Stomach (tissue), 9 donors: ENCODE measurements around the gene RIF1. TPM values are rescaled to one million over a fixed set of nuclear protein-coding genes. Genes with fewer than 3 reads are reported as not detected.
"Not testable (repeated sequence)": the region's sequence is repeated elsewhere in the genome, so short reads cannot be mapped to it uniquely, and the experiment has no call there.

Experiments used
- DNase-seq, 2 donors: peaks; one replicate each; pipeline versions ENCODE4 v3.0.0 to v3.0.0-alpha.2; 2013 to 2019
- H3K27ac ChIP-seq, 5 donors: fragments of 200-600 bp in 4 of 5; sonication (generic) in 4 of 5; one replicate each; pipeline ENCODE4 v1.5.1; 2013 to 2019; ENCODE audit warnings: mild to moderate bottlenecking in 1 of 5, moderate library complexity in 1 of 5
- H3K27me3 ChIP-seq, 3 donors: fragments of 200-600 bp; sonication (generic); one replicate each; pipeline ENCODE4 v1.5.1; 2017 to 2019; ENCODE audit warnings: mixed run types in 1 of 3
- H3K36me3 ChIP-seq, 4 donors: fragments of 200-600 bp; sonication (generic); 1 replicate in 3 of 4; 2 replicates in 1 of 4; pipeline ENCODE4 v1.5.1; 2016 to 2019
- H3K4me1 ChIP-seq, 4 donors: fragments of 200-600 bp; sonication (generic); one replicate each; pipeline ENCODE4 v1.5.1; 2016 to 2019
- H3K4me3 ChIP-seq, 4 donors: fragments of 200-600 bp; sonication (generic) in 3 of 4; one replicate each; pipeline ENCODE4 v1.5.1; 2016 to 2019; ENCODE audit warnings: mild to moderate bottlenecking in 1 of 4
- H3K9me3 ChIP-seq, 4 donors: fragments of 200-600 bp; sonication (generic); one replicate each; pipeline ENCODE4 v1.5.1; 2016 to 2019
- CTCF ChIP-seq, 7 experiments: fragments of 450-650 bp in 4 of 7; fragments of 200-600 bp in 3 of 7; sonication (generic) in 3 of 7; IDR thresholded peaks; one replicate each; pipeline ENCODE4 v1.5.1; 2016 to 2019; ENCODE audit warnings: antibody characterized with exemption in 7 of 7, control low read depth in 2 of 7, mild to moderate bottlenecking in 1 of 7
- EP300 ChIP-seq: sonication (generic); formaldehyde crosslinking; IDR thresholded peaks from one replicate; pipeline ENCODE4 v1.6.1; 2017; ENCODE audit warnings: antibody characterized with exemption
- POLR2A ChIP-seq, 4 donors: fragments of 450-650 bp; IDR thresholded peaks; one replicate each; pipeline ENCODE4 v1.6.1; 2016; ENCODE audit warnings: antibody characterized with exemption in 4 of 4, control low read depth in 2 of 4, mild to moderate bottlenecking in 1 of 4, moderate library complexity in 1 of 4
- POLR2AphosphoS5 ChIP-seq, 3 donors: sonication (generic); formaldehyde crosslinking; IDR thresholded peaks; one replicate each; pipeline ENCODE4 v1.6.1; 2016; ENCODE audit warnings: antibody characterized with exemption in 3 of 3
- WGBS, 5 donors: extraction: QIAGEN DNeasy Blood & Tissue Kit in 3 of 5; methylation state at CpG; one replicate each; pipeline versions ENCODE4 v1.1.5 to v1.1.7; 2013 to 2018; 5-methylcytosine and 5-hydroxymethylcytosine counted together
- intact Hi-C: fragments of 100-400 bp; cut with DNase I; formaldehyde crosslinking; loops from one replicate; pipeline ENCODE4 v1.15.1; 2023; ENCODE audit warnings: low total_unique reads
- polyA plus RNA-seq, 3 donors: library from polyadenylated mRNA; stranded (reverse); fragments of 200-250 nt; gene quantifications; one replicate each; pipeline ENCODE4 v1.2.3, GENCODE V29; 2013
- total RNA-seq, 5 donors: library from RNA; depleted of rRNA; stranded (reverse); fragments of >200 nt; gene quantifications; one replicate each; pipeline versions ENCODE4 v1.1.0 to v1.2.3, GENCODE V29; 2014 to 2016
- donor health status: healthy with polysubstance abuse.
- donor health status: Bipolar disorder and iron deficiency.
- donor health status: healthy.

RIF1 gene
- total and polyA plus RNA-seq, 8 donors: 2.2 to 105 (median 29.5) TPM

- TF ChIP-seq EP300: no peak
- no peak for TF ChIP-seq CTCF (IDR thresholded peaks at IDR 0.05)
- no peak for TF ChIP-seq POLR2A (IDR thresholded peaks at IDR 0.05)
- TF ChIP-seq POLR2AphosphoS5 (IDR thresholded peaks at IDR 0.05): no peak
Measured at GRCh38 chr2:151407281-151407680, 2.4 kb upstream of the RIF1 start.

GRCh38 chr2:151408788-151409600, 708 bp upstream of the RIF1 start:
- Histone ChIP-seq H3K27me3 (no peaks in the 10 kb centered on the region), H3K27ac (peak overlapping the region; percentile 92 to 95 (median 93)), H3K9me3 (no peaks in the 10 kb centered on the region), H3K36me3 (peaks cover 0 to 19% (median 18%) of the 10 kb centered on the region in 4 donors), H3K4me1 (peaks cover 13 to 32% (median 21%) of the 10 kb centered on the region in 4 donors), H3K4me3 (peak overlapping the region; percentile 95 to 98 (median 97))
- 79 to 85% (median 84%) methylated on average over 24 to 25 of the region's 25 CpGs for WGBS, 5 donors
- DNase-seq: peak in 1 of 2 donors; percentile 4
- intact Hi-C loops: no loop called here
- no peak for TF ChIP-seq POLR2AphosphoS5 (IDR thresholded peaks at IDR 0.05)

More at GRCh38 chr2:151407281-151407680, 2.4 kb upstream of the RIF1 start:
- H3K9me3 ChIP-seq: no peaks in the 10 kb centered on the region
- peaks cover 13 to 23% (median 17%) of the 10 kb centered on the region in 4 donors for H3K4me1 ChIP-seq
- peaks cover 0 to 2% (median 1%) of the 10 kb centered on the region in 4 donors for H3K36me3 ChIP-seq
- H3K4me3 ChIP-seq: no peak overlapping the region
- no peaks in the 10 kb centered on the region for H3K27me3 ChIP-seq
- H3K27ac ChIP-seq: no peak overlapping the region
- intact Hi-C loops: no loop called here
- DNase-seq: no peak

GRCh38 chr2:151410485-151410834, 758 bp downstream of the RIF1 start:
- no peaks in the 10 kb centered on the region for H3K27me3 ChIP-seq
- peaks cover 12 to 34% (median 33%) of the 10 kb centered on the region in 4 donors for H3K36me3 ChIP-seq
- no peaks in the 10 kb centered on the region for H3K9me3 ChIP-seq
- H3K27ac ChIP-seq: peak overlapping the region; percentile 92 to 95 (median 93)
- TF ChIP-seq POLR2A (IDR thresholded peaks at IDR 0.05) (no peak), CTCF (IDR thresholded peaks at IDR 0.05) (no peak), EP300 (no peak), POLR2AphosphoS5 (IDR thresholded peaks at IDR 0.05) (no peak)
- intact Hi-C loops: no loop called here
- H3K4me3 ChIP-seq: peak overlapping the region; percentile 95 to 98 (median 97)
- peaks cover 13 to 32% (median 22%) of the 10 kb centered on the region in 4 donors for H3K4me1 ChIP-seq
- 0 to 1% (median 0%) methylated on average over 21 of the region's 21 CpGs for WGBS, 5 donors
- peak; percentile 31 to 68 for DNase-seq

- H3K27me3 ChIP-seq: no peaks in the 10 kb centered on the region
- no peak for TF ChIP-seq CTCF (IDR thresholded peaks at IDR 0.05)
- no peak for TF ChIP-seq POLR2A (IDR thresholded peaks at IDR 0.05)
- no peak for TF ChIP-seq EP300
- no peak for TF ChIP-seq POLR2AphosphoS5 (IDR thresholded peaks at IDR 0.05)
- no peak overlapping the region for H3K27ac ChIP-seq
- DNase-seq: no peak
- intact Hi-C loops: no loop called here
- WGBS, 5 donors: 76 to 87% (median 79%) methylated on average over 3 of the region's 3 CpGs
- H3K4me1 ChIP-seq: peaks cover 0 to 9% (median 4%) of the 10 kb centered on the region in 4 donors
- no peak overlapping the region for H3K4me3 ChIP-seq
- H3K36me3 ChIP-seq: peaks cover 70 to 100% (median 99%) of the 10 kb centered on the region in 4 donors
- no peaks in the 10 kb centered on the region for H3K9me3 ChIP-seq
Measured at GRCh38 chr2:151417650-151418049, 7.9 kb downstream of the RIF1 start.

- H3K36me3 ChIP-seq: peaks cover 71 to 98% (median 90%) of the 10 kb centered on the region in 4 donors
- H3K4me3 ChIP-seq, H3K9me3 ChIP-seq, intact Hi-C loops, DNase-seq, H3K27me3 ChIP-seq, H3K4me1 ChIP-seq, H3K27ac ChIP-seq: not testable (repeated sequence)
- WGBS, 5 donors: 96 to 97% (median 96%) methylated on average over 12 of the region's 12 CpGs
Measured at GRCh38 chr2:151421681-151422080, 12.0 kb downstream of the RIF1 start.
